Mesodermal cell (in vitro differentiated cells): ENCODE measurements around the gene DYNLRB1.

Experiments
- H3K27ac ChIP-seq: 2 replicates; pipeline ENCODE4 v1.7.0; 2013; ENCODE audit warnings: mild to moderate bottlenecking, low read depth, low read length, moderate library complexity; ENCODE audit not compliant: severe bottlenecking
- H3K36me3 ChIP-seq: 2 replicates; pipeline ENCODE4 v1.7.1; 2013; ENCODE audit warnings: mild to moderate bottlenecking, low read length, moderate library complexity; ENCODE audit not compliant: control insufficient read depth, insufficient read depth
- H3K4me1 ChIP-seq: one replicate; pipeline ENCODE4 v1.7.1; 2013; ENCODE audit warnings: mild to moderate bottlenecking, low read length; ENCODE audit not compliant: insufficient read depth, control insufficient read depth, poor library complexity, severe bottlenecking
- H3K4me3 ChIP-seq: 2 replicates; pipeline ENCODE4 v1.7.0; 2013; ENCODE audit warnings: low read length, control low read depth, mild to moderate bottlenecking; ENCODE audit not compliant: insufficient read depth, poor library complexity, severe bottlenecking; ENCODE audit errors: extremely low read depth
- H3K9me3 ChIP-seq: 2 replicates; pipeline ENCODE4 v1.7.1; 2013; ENCODE audit warnings: mild to moderate bottlenecking, low read length, moderate library complexity; ENCODE audit not compliant: control insufficient read depth
- WGBS, 2 experiments: methylation state at CpG; one replicate each; pipeline ENCODE4 v1.1.5; 2013; ENCODE audit warnings: missing lambda C conversion rate in 2 of 2; ENCODE audit not compliant: insufficient coverage in 2 of 2; 5-methylcytosine and 5-hydroxymethylcytosine counted together

The DYNLRB1 gene

DNA sequence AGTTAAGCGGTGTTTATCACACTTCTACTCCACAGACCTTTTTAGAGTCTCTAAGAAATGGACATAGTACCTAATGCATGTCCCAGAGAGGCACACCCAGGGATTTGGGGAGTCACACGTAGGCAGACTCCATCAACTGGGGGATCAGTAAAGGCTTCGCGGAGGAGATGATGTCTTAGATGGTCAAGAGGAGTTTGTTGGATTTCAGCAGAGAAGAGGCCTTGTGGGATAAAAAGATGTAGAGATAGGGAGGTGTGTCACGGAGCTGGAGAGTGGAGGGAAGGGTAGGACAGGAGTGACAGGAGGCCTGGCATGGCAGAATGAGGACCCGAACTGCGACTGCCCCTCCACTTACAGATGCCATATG lies 9.1 kb downstream of the DYNLRB1 start:
- Histone ChIP-seq H3K4me3 (no peak overlapping the region), H3K36me3 (peaks cover 68% of the 10 kb centered on the region), H3K9me3 (no peaks in the 10 kb centered on the region), H3K27ac (peak overlapping the region; percentile 80), H3K4me1 (peaks cover 46% of the 10 kb centered on the region)
- WGBS, 2 experiments = 95 to 97% methylated on average over 6 to 7 of the region's 7 CpGs

GRCh38 chr20:34525709-34526416 lies 9.6 kb downstream of the DYNLRB1 start:
- peak overlapping the region; percentile 80 for H3K27ac ChIP-seq
- peaks cover 46% of the 10 kb centered on the region for H3K4me1 ChIP-seq
- peaks cover 71% of the 10 kb centered on the region for H3K36me3 ChIP-seq
- no peak overlapping the region for H3K4me3 ChIP-seq
- H3K9me3 ChIP-seq = no peaks in the 10 kb centered on the region
- 80 to 91% methylated on average over 9 to 14 of the region's 14 CpGs for WGBS, 2 experiments

GRCh38 chr20:34526466-34526865 lies 10.2 kb downstream of the DYNLRB1 start:
- Histone ChIP-seq H3K9me3 (no peaks in the 10 kb centered on the region), H3K36me3 (peaks cover 71% of the 10 kb centered on the region), H3K4me3 (no peak overlapping the region), H3K27ac (peak overlapping the region; percentile 80), H3K4me1 (peaks cover 46% of the 10 kb centered on the region)
- WGBS, 2 experiments = 100% methylated on average over 1 to 2 of the region's 5 CpGs

GRCh38 chr20:34527016-34527415 lies 10.8 kb downstream of the DYNLRB1 start:
- WGBS, 2 experiments = 88 to 95% methylated on average over 8 to 9 of the region's 10 CpGs
- H3K36me3 ChIP-seq = peaks cover 71% of the 10 kb centered on the region
- H3K27ac ChIP-seq = no peak overlapping the region
- H3K9me3 ChIP-seq = no peaks in the 10 kb centered on the region
- H3K4me3 ChIP-seq = no peak overlapping the region
- H3K4me1 ChIP-seq = peaks cover 46% of the 10 kb centered on the region

DNA sequence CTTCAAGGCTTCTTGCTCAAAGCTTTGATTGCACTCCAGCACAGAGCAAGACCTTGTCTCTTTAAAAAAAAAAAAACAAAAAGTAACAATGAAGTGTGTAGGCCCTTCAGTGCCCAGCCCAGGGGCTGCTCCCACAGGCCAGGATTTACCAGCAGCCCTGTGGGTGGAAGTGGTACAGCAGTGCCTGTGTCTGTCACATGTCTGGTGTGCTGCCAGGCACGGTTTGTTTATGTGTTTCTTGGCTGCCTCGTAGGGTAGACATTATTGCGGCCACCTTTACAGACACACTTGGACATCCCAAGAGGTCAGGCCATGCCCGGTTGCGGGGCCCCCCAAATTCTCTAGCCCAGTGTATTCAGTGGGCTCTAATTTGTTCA lies 12.7 kb downstream of the DYNLRB1 start:
- no peaks in the 10 kb centered on the region for H3K9me3 ChIP-seq
- H3K27ac ChIP-seq = no peak overlapping the region
- no peak overlapping the region for H3K4me3 ChIP-seq
- H3K36me3 ChIP-seq = peaks cover 74% of the 10 kb centered on the region
- 100% methylated on average over 5 of the region's 5 CpGs for WGBS, 2 experiments
- peaks cover 37% of the 10 kb centered on the region for H3K4me1 ChIP-seq

DNA sequence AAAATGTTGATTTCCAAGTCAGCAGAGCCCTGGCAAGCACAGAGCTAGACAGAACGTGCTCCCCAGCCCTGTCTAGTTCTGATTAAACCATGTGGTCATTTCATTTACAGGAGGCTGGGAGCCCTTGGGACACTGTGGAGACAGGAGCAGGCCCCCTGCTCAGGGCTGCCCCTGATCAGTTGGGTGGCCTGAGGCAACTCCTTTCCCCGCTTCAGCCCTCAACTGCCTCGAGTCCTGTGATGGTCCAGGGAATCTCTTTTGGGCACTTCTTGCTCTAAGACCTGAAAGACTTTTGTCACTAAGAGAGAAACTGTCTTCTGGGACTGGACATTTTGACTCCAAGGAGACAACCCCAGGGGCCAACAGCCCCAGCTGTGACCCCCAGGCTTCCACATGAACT lies 13.5 kb downstream of the DYNLRB1 start:
- peaks cover 83% of the 10 kb centered on the region for H3K36me3 ChIP-seq

GRCh38 chr20:34530342-34530741 lies 14.1 kb downstream of the DYNLRB1 start:
- Histone ChIP-seq H3K4me1 (peaks cover 23% of the 10 kb centered on the region), H3K36me3 (peaks cover 89% of the 10 kb centered on the region), H3K27ac (no peak overlapping the region), H3K9me3 (no peaks in the 10 kb centered on the region), H3K4me3 (no peak overlapping the region)
- WGBS, 2 experiments = 100% methylated on average over 2 of the region's 5 CpGs

More for the DNA sequence above, 13.5 kb downstream of the DYNLRB1 start:
- peaks cover 29% of the 10 kb centered on the region for H3K4me1 ChIP-seq
- no peaks in the 10 kb centered on the region for H3K9me3 ChIP-seq
- no peak overlapping the region for H3K4me3 ChIP-seq
- no peak overlapping the region for H3K27ac ChIP-seq
- 96 to 100% methylated on average over 3 of the region's 3 CpGs for WGBS, 2 experiments

DNA sequence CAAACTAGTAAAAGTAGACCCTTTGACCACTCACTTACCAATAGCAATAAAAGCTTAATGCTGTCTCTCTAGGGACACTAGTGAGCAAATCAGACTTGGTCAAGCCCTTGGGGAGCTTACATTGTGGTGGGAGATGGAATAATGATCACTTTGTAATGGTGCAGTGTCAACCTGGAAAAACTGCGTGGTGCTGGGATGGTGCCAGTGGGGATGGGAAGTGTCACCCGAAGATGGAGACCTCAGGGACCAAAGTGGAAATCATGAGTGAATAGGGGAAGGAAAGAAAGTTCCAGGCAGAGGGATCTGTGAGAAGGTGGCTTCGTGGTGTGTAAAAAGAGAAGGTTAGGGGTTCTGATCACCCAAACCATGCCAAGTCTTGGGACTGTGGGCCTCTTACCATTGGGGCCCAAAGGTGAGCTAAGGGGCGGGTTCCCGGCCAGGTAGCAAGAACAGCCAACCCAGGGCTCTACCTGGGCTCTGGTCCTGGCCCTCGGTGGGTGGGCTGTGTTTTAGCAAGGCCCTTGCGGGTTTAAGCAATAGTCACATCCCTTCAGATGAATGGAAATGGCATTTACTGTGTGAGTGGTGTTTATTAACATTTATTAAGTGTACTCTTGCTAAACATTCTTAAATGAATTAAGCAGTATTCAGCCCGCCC lies 15.5 kb downstream of the DYNLRB1 start:
- no peak overlapping the region for H3K27ac ChIP-seq
- no peak overlapping the region for H3K4me3 ChIP-seq
- peaks cover 11% of the 10 kb centered on the region for H3K4me1 ChIP-seq
- H3K9me3 ChIP-seq = no peaks in the 10 kb centered on the region
- peaks cover 96% of the 10 kb centered on the region for H3K36me3 ChIP-seq
- 94 to 97% methylated on average over 5 of the region's 8 CpGs for WGBS, 2 experiments

DNA sequence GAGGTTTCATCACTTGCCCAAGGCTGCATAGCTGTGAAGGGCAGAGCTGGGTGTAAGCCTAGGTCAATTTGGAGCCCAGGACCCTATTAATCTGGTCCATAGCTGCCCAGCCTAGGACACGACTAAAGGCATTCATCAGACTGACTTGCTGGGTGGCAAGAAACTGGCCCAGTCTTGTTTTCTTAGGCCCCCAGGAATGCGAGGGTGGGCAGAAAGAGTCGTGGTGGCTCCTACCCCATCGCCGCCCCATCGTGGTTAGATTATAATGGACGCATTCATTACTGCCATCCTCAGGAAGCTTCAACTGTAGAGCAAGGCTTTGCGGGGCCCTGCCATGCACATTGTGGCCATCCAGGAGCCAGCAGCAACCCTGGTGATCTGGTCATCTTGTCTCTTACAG lies 16.1 kb downstream of the DYNLRB1 start:
- H3K4me1 ChIP-seq = peaks cover 5% of the 10 kb centered on the region
- 93 to 97% methylated on average over 8 of the region's 8 CpGs for WGBS, 2 experiments
- H3K4me3 ChIP-seq = no peak overlapping the region
- no peaks in the 10 kb centered on the region for H3K9me3 ChIP-seq
- peaks cover 96% of the 10 kb centered on the region for H3K36me3 ChIP-seq
- H3K27ac ChIP-seq = no peak overlapping the region

GRCh38 chr20:34532756-34533155 lies 16.5 kb downstream of the DYNLRB1 start:
- WGBS, 2 experiments = 93 to 98% methylated on average over 6 to 7 of the region's 7 CpGs
- Histone ChIP-seq H3K27ac (no peak overlapping the region), H3K9me3 (no peaks in the 10 kb centered on the region), H3K4me3 (no peak overlapping the region), H3K36me3 (peaks cover 96% of the 10 kb centered on the region), H3K4me1 (peaks cover 2% of the 10 kb centered on the region)
